T-helper 2 cell treated with Interferon-gamma antibody and Interleukin-4, amounts not matched to agents 5 μg/mL and 100 μg/mL, for 36 hours (primary cell): ENCODE data around the gene SWAP70.
A peak's percentile ranks its signal among the peaks of the same experiment; 100 is the strongest.

ENCODE experiments used
- DNase-seq: peaks from one replicate; pipeline ENCODE4 v3.0.0; 2021; ENCODE audit warnings: low spot score
- H3K27ac Mint-ChIP-seq: one replicate; pipeline ENCODE4 v1.8.0; 2021; ENCODE audit warnings: mild to moderate bottlenecking, mixed read lengths
- H3K27me3 Mint-ChIP-seq: one replicate; pipeline ENCODE4 v1.8.0; 2021; ENCODE audit warnings: low read depth, mixed read lengths
- H3K36me3 Mint-ChIP-seq: one replicate; pipeline ENCODE4 v1.8.0; 2021; ENCODE audit warnings: low read depth, mixed read lengths
- H3K4me1 Mint-ChIP-seq: one replicate; pipeline ENCODE4 v1.8.0; 2021; ENCODE audit warnings: low read depth, mixed read lengths
- H3K4me3 Mint-ChIP-seq: one replicate; pipeline ENCODE4 v1.8.0; 2022; ENCODE audit warnings: mild to moderate bottlenecking, moderate library complexity, mixed read lengths
- H3K9me3 Mint-ChIP-seq: one replicate; pipeline ENCODE4 v1.8.0; 2021; ENCODE audit warnings: mixed read lengths

The SWAP70 gene

DNA sequence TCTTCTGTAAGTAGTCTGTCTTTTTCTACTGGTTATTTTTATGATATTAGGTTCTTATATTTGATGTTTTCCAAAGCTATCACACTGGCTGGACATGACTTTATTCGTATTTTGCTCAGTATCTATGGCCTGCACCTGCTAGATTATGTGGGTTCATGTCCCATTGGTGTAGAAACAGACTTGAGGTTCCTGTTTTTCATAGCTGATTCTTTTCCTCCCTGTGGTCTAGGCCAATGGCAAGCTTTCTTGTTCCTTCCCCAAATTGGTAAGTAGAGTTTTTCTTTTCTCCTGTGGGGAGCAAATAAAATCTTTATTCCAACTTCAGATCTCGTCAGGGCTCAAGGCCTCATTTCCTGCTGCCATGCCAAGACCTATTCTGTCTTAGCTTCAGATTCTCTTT is 30.2 kb upstream of the SWAP70 start:
- H3K27me3 Mint-ChIP-seq = peaks cover 7% of the 10 kb centered on the region
- H3K4me3 Mint-ChIP-seq = no peak overlapping the region
- no peaks in the 10 kb centered on the region for H3K36me3 Mint-ChIP-seq
- DNase-seq = no peak
- H3K27ac Mint-ChIP-seq = no peak overlapping the region
- peaks cover 10% of the 10 kb centered on the region for H3K9me3 Mint-ChIP-seq
- no peaks in the 10 kb centered on the region for H3K4me1 Mint-ChIP-seq

DNA sequence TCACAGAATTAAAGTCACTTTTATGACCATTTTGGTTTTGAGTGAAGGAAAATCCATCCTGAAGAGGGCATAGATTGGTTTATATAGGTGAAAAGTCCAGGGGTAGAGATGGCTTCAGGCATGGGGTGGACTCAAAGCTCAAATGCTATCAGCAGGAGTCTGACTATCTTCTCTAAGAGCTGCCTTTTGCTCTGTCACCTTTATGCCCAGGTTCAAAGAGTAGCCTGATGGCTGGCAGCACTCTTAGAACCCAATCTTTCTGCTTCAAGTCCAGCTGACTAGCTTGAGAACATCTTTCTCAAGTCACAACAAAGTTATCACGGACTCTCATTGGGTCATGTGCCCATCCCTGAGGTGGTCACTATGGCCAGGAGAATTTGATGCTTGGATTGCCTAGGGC is 27.2 kb upstream of the SWAP70 start:
- Mint-ChIP-seq H3K4me3 (no peak overlapping the region), H3K36me3 (no peaks in the 10 kb centered on the region), H3K4me1 (peaks cover 8% of the 10 kb centered on the region), H3K9me3 (peaks cover 10% of the 10 kb centered on the region), H3K27ac (no peak overlapping the region), H3K27me3 (peaks cover 3% of the 10 kb centered on the region)
- DNase-seq = no peak

DNA sequence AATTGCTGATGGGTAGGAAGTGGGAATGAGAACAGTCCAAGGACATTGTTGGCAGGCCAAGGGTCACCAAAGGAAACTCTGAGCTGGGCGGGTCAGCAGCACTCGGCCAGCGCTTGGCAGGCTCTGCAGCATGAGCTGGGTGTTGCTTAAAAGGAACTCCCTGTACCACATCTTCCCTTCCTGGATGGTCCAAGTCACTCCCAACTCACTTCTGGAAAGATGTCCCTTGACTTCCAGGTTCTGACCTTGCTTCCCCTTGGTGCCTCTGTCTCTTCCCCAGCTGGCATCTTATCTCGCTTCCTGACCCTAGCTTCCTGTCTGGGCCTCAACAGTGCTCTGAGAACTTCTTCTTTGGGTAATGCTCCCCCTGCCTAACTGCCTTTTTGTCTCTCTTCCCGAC is 24.8 kb upstream of the SWAP70 start:
- Mint-ChIP-seq H3K27ac (no peak overlapping the region), H3K27me3 (peaks cover 3% of the 10 kb centered on the region), H3K4me3 (no peak overlapping the region), H3K9me3 (peaks cover under 1% of the 10 kb centered on the region), H3K4me1 (peaks cover 8% of the 10 kb centered on the region), H3K36me3 (no peaks in the 10 kb centered on the region)
- no peak for DNase-seq

DNA sequence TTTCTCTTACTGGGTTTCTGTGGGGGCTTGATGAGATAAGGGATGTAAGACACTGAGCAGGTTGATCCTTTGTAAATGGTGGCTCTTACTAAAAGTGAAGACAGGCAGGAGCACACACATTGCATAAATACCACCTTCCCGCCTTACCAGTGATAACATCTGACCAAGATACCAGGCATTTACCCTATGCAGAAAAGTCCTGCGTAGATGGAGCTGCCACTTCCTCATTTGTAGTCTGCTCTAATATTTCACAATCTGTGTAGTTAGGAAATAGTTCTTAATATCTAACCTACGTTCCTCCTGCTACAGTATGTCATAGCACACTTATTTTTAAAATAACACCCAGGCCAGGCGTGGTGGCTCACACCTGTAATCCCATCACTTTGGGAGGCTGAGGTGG is 23.9 kb upstream of the SWAP70 start:
- no peak for DNase-seq
- H3K4me3 Mint-ChIP-seq = no peak overlapping the region
- no peaks in the 10 kb centered on the region for H3K9me3 Mint-ChIP-seq

DNA sequence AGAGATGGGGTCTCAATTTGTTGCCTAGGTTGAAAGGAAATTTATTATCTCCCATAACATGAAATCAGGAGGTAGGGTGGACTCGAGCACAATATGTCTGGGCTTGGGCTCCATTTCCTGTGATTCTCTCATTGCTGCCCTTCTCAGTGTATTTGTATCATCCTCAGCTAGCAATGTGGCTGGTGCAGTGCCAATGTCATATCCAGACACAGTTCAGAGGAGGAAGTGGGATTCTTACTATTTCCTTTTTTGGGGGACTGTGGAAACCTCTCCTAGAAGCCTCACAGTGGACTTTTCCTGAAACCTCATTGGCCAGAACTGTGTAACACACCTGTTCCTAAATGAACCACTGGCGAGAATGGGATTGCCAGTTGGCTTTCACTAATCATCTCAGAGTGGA is 21.0 kb upstream of the SWAP70 start:
- DNase-seq = no peak
- peaks cover 4% of the 10 kb centered on the region for H3K9me3 Mint-ChIP-seq
- no peak overlapping the region for H3K4me3 Mint-ChIP-seq
- peaks cover 15% of the 10 kb centered on the region for H3K27me3 Mint-ChIP-seq
- H3K4me1 Mint-ChIP-seq = peaks cover 8% of the 10 kb centered on the region
- no peak overlapping the region for H3K27ac Mint-ChIP-seq
- H3K36me3 Mint-ChIP-seq = no peaks in the 10 kb centered on the region

More for the DNA sequence above, 23.9 kb upstream of the SWAP70 start:
- Mint-ChIP-seq H3K36me3 (no peaks in the 10 kb centered on the region), H3K4me1 (peaks cover 8% of the 10 kb centered on the region), H3K27me3 (peaks cover 7% of the 10 kb centered on the region), H3K27ac (no peak overlapping the region)

DNA sequence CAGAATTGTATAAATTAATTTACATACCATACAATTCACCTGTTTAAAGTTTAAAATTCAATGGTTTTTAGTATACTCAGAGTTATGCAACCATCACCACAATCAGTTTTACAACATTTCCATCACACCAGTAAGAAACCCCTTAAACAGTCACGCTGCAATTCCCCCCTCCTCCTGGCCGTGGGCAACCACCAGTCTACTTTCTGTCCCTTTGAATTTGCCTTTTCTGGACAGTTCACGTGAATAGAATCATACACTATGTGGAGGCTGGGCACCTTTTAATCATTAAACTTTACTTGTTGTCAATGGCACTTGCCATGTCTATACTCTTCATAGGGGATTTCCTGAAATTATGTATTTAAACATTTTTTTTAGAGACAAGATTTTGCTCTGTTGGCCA is 20.1 kb upstream of the SWAP70 start:
- Mint-ChIP-seq H3K27me3 (peaks cover 15% of the 10 kb centered on the region), H3K27ac (no peak overlapping the region), H3K9me3 (peaks cover 8% of the 10 kb centered on the region), H3K4me1 (peaks cover 8% of the 10 kb centered on the region), H3K36me3 (no peaks in the 10 kb centered on the region), H3K4me3 (no peak overlapping the region)
- no peak for DNase-seq

DNA sequence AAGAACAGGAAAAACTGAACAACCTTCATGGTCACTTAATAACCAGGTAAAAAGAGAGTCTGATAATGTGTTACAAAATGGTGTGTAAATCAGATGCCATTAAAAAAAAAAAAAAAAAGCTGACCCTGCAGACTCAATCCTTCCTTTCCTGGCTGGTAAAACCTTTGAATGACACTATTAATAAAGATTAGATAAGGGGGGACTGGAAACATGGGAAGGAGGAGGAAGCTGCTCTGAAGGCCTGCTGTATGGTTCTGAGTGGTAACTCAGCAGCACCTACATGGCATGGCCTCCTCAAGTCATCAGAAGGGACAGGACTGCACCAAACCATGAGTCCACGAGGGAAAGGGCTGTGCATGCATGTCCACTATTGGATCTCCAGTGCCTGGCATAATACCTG is 18.0 kb upstream of the SWAP70 start:
- H3K4me1 Mint-ChIP-seq = no peaks in the 10 kb centered on the region
- peaks cover 8% of the 10 kb centered on the region for H3K9me3 Mint-ChIP-seq
- H3K36me3 Mint-ChIP-seq = no peaks in the 10 kb centered on the region
- no peak for DNase-seq
- no peak overlapping the region for H3K4me3 Mint-ChIP-seq
- H3K27ac Mint-ChIP-seq = no peak overlapping the region
- peaks cover 17% of the 10 kb centered on the region for H3K27me3 Mint-ChIP-seq

DNA sequence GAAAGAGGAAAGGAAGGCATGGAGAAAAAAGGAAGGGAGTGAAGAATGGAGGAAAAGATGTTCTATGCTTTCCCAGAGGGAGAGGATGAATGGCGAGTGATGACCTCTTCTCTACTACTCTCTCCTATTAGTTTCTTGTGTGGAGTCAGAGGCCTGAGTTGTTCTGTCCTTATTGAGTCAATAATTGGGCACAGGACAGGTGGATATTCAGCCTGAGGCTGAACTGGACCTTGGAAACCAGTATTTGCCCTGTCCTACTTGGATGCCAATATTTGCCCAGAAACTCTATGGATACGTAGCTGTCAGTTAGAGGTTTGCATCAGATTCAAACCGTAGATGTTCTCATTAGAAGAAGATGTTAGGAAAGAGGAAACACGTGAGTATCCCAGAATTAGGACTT is 17.6 kb upstream of the SWAP70 start:
- Mint-ChIP-seq H3K4me3 (no peak overlapping the region), H3K36me3 (no peaks in the 10 kb centered on the region), H3K9me3 (peaks cover 8% of the 10 kb centered on the region), H3K27me3 (peaks cover 17% of the 10 kb centered on the region), H3K4me1 (no peaks in the 10 kb centered on the region), H3K27ac (no peak overlapping the region)
- no peak for DNase-seq

DNA sequence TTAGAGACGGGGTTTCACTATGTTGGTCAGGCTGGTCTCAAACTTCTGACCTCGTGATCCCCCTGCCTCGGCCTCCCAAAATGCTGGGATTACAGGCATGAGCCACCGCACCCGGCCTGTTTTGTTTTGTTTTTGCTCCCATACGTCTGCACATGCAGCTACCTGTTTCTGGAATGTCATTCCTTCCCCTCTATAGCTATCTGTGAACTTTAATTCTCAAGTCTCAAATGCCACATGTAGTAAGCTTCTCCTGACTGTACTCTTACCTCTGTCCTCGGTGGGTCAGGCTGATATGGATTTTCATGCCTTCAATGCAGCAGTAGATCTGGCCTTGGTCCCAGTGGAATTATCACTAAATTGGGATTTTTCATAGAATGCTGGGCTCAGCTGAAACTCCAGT is 12.4 kb upstream of the SWAP70 start:
- H3K36me3 Mint-ChIP-seq = no peaks in the 10 kb centered on the region
- peaks cover 5% of the 10 kb centered on the region for H3K4me1 Mint-ChIP-seq

DNA sequence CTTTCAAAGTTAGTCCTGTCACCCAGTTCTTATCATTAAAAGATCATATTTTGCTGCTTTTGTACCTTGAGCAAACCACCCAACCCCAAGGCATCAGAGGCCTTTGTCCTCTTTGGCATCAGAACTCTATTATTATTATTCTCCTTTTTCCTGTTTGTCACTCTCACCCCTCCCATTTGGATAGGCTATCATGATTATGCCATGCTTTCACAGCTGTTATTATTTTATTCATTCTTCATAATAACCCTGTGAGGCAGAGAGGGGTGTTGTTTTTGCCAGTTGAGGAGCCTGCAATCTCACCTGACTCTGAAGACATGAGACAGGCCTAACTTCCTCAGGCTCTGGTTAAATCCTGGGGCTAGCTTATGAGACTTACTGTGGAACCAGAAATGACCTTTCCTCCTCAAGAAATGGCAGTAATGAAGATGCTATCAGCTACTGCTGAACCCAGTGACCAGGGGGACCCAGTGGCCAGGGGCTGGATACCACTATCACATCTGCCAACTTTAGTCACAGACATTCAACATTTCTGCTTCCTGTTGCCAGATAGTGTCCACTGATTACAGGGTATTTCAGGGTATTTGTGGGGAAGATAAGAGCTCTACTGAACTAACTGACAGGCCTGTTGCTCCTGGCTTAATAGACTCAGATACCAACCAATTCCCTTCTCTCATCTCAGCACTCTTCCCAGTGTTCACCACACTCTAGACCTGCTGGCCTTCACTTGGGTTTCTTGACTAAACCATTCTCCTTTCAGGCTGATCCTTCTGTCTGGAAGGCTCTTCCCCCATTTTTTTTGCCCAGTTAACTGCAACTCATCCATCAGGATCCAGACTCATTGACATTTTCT is 11.8 kb upstream of the SWAP70 start:
- peaks cover 4% of the 10 kb centered on the region for H3K27me3 Mint-ChIP-seq
- no peak for DNase-seq
- no peaks in the 10 kb centered on the region for H3K36me3 Mint-ChIP-seq
- peaks cover 5% of the 10 kb centered on the region for H3K4me1 Mint-ChIP-seq
- H3K27ac Mint-ChIP-seq = no peak overlapping the region
- peaks cover 8% of the 10 kb centered on the region for H3K9me3 Mint-ChIP-seq
- no peak overlapping the region for H3K4me3 Mint-ChIP-seq

More for the DNA sequence above, 12.4 kb upstream of the SWAP70 start:
- Mint-ChIP-seq H3K27ac (no peak overlapping the region), H3K4me3 (no peak overlapping the region), H3K27me3 (peaks cover 8% of the 10 kb centered on the region), H3K9me3 (peaks cover 8% of the 10 kb centered on the region)
- DNase-seq = no peak

DNA sequence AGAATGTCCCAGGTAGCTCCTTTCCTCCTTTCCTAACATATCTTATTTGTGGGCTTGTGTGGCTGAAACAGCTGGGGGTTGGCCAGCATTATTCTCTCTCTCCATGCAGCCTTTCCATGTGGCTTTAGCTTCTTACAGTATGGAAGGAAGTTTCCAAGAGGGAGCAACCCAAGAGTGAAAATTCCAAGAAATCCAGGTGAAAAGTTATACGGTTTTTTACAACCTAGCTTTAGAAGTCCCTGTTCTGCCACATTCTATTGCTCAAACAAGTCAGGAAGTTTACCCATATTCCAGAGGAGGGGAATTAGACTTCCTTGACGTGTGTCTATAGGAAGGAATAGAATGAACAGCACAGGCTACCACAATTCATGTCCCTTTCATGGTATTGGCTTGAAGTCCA is 10.0 kb upstream of the SWAP70 start:
- Mint-ChIP-seq H3K4me3 (no peak overlapping the region), H3K36me3 (no peaks in the 10 kb centered on the region), H3K4me1 (peaks cover 5% of the 10 kb centered on the region), H3K27ac (no peak overlapping the region), H3K9me3 (no peaks in the 10 kb centered on the region), H3K27me3 (peaks cover 3% of the 10 kb centered on the region)
- DNase-seq = no peak

DNA sequence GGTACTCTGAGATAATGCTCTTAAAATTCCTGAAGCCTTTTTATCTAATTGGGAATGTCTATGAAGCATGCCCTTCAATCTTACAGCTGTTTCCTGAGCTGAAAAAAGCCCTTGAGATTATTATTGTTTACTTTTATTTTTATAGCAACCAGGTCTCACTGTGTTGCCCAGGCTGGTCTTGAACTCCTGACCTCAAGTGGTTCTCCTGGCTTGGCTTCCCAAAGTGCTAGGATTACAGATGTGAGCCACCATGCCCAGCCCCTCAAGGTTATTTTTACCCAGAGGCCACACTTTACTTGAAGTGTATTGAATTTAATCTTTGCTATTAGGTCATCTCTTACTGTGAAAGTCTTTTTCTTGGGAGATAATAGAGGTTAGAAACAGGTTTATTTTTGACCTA is 7.0 kb upstream of the SWAP70 start:
- Mint-ChIP-seq H3K27ac (no peak overlapping the region), H3K4me1 (peaks cover 5% of the 10 kb centered on the region), H3K4me3 (no peak overlapping the region), H3K27me3 (peaks cover 14% of the 10 kb centered on the region), H3K36me3 (no peaks in the 10 kb centered on the region), H3K9me3 (no peaks in the 10 kb centered on the region)
- no peak for DNase-seq

DNA sequence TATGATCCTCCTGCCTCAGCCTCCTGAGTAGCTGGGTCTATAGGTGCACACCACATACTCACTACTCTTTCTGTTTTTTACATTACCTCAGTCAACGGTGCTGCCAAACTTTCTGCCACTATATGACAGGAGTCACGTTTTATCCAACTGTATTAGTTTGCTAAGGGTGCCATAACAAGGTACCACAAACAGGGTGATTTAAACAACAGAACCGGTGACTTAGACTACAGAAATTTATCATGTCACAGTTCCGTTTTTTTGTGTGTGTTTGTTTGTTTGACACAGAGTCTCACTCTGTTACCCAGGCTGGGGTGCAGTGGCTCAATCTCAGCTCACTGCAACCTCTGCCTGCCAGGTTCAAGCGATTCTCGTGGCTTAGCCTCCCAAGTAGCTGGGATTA is 6.3 kb upstream of the SWAP70 start:
- H3K27ac Mint-ChIP-seq = no peak overlapping the region
- peaks cover 7% of the 10 kb centered on the region for H3K4me1 Mint-ChIP-seq
- no peak for DNase-seq
- H3K4me3 Mint-ChIP-seq = no peak overlapping the region
- H3K36me3 Mint-ChIP-seq = no peaks in the 10 kb centered on the region
- H3K27me3 Mint-ChIP-seq = peaks cover 21% of the 10 kb centered on the region
- no peaks in the 10 kb centered on the region for H3K9me3 Mint-ChIP-seq

DNA sequence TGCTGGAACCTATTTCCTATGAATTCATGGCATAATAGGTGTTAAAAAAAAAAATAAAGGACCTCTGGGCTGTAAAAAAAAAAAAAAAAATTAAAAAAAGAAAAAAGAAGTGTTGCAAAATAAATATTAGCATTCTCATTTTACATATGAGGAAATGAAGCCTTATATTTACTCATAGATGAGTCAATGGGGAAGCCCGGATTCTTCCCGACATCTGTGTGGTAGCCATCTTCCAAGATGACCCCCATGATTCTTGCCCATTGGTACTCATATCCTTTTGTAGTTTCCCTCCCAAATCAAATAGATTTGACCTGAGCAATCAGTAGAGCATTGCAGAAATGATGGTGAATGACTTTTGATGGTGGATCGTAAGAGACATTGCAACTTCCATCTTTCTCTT is 3.0 kb upstream of the SWAP70 start:
- Mint-ChIP-seq H3K9me3 (peaks cover 7% of the 10 kb centered on the region), H3K27me3 (peaks cover 31% of the 10 kb centered on the region), H3K4me3 (no peak overlapping the region), H3K27ac (no peak overlapping the region), H3K4me1 (peaks cover 17% of the 10 kb centered on the region), H3K36me3 (peaks cover 3% of the 10 kb centered on the region)
- no peak for DNase-seq

DNA sequence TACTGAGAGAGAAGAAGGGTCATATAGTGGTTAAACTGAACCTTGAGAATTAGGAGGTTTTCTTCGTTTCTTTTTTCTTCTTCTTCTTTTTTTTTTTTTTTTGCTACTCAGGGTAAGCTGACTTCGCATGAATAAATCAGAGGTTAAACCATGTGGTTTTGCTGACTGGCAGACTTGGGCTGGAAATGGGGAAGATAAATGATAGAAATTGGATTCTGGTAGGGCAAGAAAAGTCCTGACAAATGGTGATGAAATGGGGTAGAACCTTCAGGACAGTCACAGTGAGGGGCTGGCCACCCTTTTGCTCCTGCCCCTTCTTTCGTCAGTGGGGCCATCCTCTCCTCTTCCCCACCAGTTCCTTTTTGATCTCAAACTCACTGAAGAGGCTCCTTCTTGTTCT is 1.6 kb upstream of the SWAP70 start:
- no peak overlapping the region for H3K27ac Mint-ChIP-seq
- peaks cover 13% of the 10 kb centered on the region for H3K9me3 Mint-ChIP-seq
- peaks cover 8% of the 10 kb centered on the region for H3K36me3 Mint-ChIP-seq
- peak overlapping the region; percentile 63 for H3K4me3 Mint-ChIP-seq
- H3K4me1 Mint-ChIP-seq = peaks cover 17% of the 10 kb centered on the region
- no peak for DNase-seq
- peaks cover 33% of the 10 kb centered on the region for H3K27me3 Mint-ChIP-seq
